Left lung (tissue), 10 donors: ENCODE measurements around the gene ITGA3. TPM values are rescaled to one million over a fixed set of nuclear protein-coding genes. Genes with fewer than 3 reads are reported as not detected.

Experiments
- ATAC-seq: fragments of 200-7000 bp; cut with Tn5 transposase; one replicate; pipeline ENCODE4 v1.9.1; 2020; ENCODE audit warnings: moderate library complexity
- DNase-seq, 4 donors: peaks; one replicate each; pipeline ENCODE4 v3.0.0-alpha.2; 2013 to 2020
- H3K27ac ChIP-seq, 2 donors: fragments of 200-600 bp; sonication (generic) in 1 of 2; one replicate each; pipeline versions ENCODE4 v1.5.0 to v1.8.0; 2020 to 2021
- H3K27me3 ChIP-seq, 2 donors: fragments of 200-600 bp; sonication (generic) in 1 of 2; one replicate each; pipeline versions ENCODE4 v1.5.0 to v1.8.0; 2020 to 2021
- H3K36me3 ChIP-seq, 2 donors: fragments of 200-600 bp; sonication (generic) in 1 of 2; one replicate each; pipeline versions ENCODE4 v1.5.0 to v1.8.0; 2020 to 2021
- H3K4me1 ChIP-seq, 2 donors: fragments of 200-600 bp; one replicate each; pipeline ENCODE4 v1.8.0; 2021
- H3K4me3 ChIP-seq, 2 donors: fragments of 200-600 bp; sonication (generic) in 1 of 2; one replicate each; pipeline versions ENCODE4 v1.5.0 to v1.8.0; 2020 to 2021; ENCODE audit warnings: mild to moderate bottlenecking in 1 of 2
- H3K9me3 ChIP-seq, 2 donors: fragments of 200-600 bp; sonication (generic) in 1 of 2; one replicate each; pipeline versions ENCODE4 v1.5.0 to v1.8.0; 2020 to 2021
- intact Hi-C, 2 donors: fragments of 100-400 bp; cut with DNase I; formaldehyde crosslinking; loops; one replicate each; pipeline versions ENCODE4 v1.11.2 to v1.14.2; 2022
- polyA plus RNA-seq, 6 donors: library from polyadenylated mRNA; unstranded; fragments of 120-200 nt; gene quantifications; one replicate each; pipeline ENCODE4 v1.2.1, GENCODE V29; 2013; ENCODE audit not compliant: insufficient read length in 6 of 6
- total RNA-seq, 2 donors: library from RNA; stranded (reverse); fragmentation: NEBNext Ultra II Directional; extraction: Animal tissue kit (Norgen Biotek cat#: 25700); gene quantifications; one replicate each; pipeline ENCODE4 v1.2.1, GENCODE V29; 2021
- TF ChIP-seq, protein P1 (sequence below), 2 donors: fragments of 200-600 bp; sonication (generic) in 1 of 2; IDR thresholded peaks; one replicate each; pipeline versions ENCODE4 v1.5.0 to v1.8.0; 2021; ENCODE audit warnings: antibody characterized with exemption in 2 of 2
- donor health status: DM: no; HTN: yes; CAD: no.
- donor health status: DM: no; HTN: no; CAD: no.

The ITGA3 gene
- total and polyA plus RNA-seq, 8 donors: 43.0 to 311 (median 56.5) TPM

DNA sequence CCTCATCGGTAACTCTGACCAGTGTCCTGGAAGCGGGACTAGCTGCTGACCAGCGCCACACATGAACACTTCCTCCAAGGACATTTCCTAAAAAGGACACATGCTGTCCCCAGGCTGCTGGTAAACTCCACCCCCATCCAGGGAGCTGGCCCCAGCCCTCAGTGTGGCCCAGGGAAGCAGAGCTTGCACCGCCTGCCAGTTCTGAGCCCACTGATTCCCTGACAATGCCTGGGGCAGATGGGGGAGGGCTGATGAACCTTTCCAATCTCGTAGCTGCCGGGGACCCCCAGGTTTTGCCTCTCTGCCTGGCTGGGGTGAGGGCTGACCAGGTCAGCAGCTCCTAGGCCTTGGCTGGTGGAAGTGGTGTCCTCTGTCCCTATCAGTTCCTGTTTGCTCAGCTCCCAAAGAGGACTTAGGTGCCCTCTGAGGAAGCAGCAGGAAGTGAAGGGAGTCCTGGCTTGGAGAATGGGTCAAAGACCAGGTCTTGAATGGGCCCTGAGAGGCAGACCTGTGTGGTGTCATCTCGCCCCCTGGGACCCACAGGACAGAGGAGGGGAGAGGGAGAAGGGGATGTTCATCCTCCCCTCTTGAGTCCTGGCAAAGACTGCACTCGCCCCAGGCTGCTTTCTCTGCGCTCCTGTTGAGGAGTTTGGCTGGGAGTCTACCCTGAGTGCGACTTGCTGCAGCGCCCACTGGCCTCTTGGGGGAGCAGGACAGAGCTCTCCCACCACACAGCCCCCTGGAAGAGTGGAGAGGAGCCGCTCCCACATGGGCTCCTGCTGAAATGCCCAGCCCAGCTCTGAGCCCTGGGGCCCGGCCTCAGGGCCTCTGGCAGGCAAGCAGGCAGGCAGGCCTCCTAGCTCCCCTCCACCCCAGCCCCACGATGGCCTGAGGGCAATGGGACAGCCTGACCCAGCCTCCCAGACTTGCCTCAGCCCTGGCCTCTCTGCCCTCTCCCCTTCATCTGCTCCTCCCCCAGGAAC is 56.1 kb downstream of the ITGA3 start:
- H3K4me3 ChIP-seq: no peak overlapping the region
- peak overlapping the region; percentile 48 to 60 for H3K27ac ChIP-seq
- peaks cover 6 to 25% of the 10 kb centered on the region in 2 donors for H3K27me3 ChIP-seq
- DNase-seq (peak in 1 of 4 donors; percentile 64), ATAC-seq (peak; percentile 18)
- intact Hi-C loops: no loop called here
- H3K4me1 ChIP-seq: peaks cover 5 to 10% of the 10 kb centered on the region in 2 donors
- H3K36me3 ChIP-seq: peaks cover 0 to 26% of the 10 kb centered on the region in 2 donors
- H3K9me3 ChIP-seq: no peaks in the 10 kb centered on the region
- TF ChIP-seq, protein P1, sequence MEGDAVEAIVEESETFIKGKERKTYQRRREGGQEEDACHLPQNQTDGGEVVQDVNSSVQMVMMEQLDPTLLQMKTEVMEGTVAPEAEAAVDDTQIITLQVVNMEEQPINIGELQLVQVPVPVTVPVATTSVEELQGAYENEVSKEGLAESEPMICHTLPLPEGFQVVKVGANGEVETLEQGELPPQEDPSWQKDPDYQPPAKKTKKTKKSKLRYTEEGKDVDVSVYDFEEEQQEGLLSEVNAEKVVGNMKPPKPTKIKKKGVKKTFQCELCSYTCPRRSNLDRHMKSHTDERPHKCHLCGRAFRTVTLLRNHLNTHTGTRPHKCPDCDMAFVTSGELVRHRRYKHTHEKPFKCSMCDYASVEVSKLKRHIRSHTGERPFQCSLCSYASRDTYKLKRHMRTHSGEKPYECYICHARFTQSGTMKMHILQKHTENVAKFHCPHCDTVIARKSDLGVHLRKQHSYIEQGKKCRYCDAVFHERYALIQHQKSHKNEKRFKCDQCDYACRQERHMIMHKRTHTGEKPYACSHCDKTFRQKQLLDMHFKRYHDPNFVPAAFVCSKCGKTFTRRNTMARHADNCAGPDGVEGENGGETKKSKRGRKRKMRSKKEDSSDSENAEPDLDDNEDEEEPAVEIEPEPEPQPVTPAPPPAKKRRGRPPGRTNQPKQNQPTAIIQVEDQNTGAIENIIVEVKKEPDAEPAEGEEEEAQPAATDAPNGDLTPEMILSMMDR (IDR thresholded peaks at IDR 0.05): no peak

DNA sequence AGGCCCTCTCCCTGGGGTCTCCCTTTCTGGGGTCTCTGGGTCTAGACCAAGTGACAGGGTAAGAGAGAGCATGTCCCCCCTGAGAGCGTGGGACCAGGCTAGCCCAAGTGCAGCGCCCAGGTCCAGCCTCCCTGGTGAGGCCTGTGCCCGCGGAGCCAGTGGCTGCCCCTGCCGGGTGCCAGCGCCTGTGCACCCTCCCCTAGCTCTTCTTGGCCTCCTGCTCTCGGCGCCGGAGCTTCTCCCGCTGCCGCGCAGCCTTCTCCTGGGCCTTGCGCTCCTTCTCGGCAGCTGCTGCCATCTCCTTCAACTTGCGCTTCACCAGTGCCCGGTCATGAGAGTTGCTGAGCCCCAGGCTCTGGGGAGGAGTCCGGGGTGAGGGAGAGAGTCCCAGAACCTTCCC is 56.8 kb downstream of the ITGA3 start:
- Histone ChIP-seq H3K27me3 (peaks cover 9 to 33% of the 10 kb centered on the region in 2 donors), H3K9me3 (no peaks in the 10 kb centered on the region), H3K27ac (peak overlapping the region; percentile 48 to 60), H3K36me3 (peaks cover 0 to 26% of the 10 kb centered on the region in 2 donors), H3K4me1 (peaks cover 12 to 17% of the 10 kb centered on the region in 2 donors), H3K4me3 (no peak overlapping the region)
- TF ChIP-seq, protein P1 (IDR thresholded peaks at IDR 0.05): no peak
- intact Hi-C loops: no loop called here
- ATAC-seq: no peak
- peak in 1 of 4 donors; percentile 75 for DNase-seq

DNA sequence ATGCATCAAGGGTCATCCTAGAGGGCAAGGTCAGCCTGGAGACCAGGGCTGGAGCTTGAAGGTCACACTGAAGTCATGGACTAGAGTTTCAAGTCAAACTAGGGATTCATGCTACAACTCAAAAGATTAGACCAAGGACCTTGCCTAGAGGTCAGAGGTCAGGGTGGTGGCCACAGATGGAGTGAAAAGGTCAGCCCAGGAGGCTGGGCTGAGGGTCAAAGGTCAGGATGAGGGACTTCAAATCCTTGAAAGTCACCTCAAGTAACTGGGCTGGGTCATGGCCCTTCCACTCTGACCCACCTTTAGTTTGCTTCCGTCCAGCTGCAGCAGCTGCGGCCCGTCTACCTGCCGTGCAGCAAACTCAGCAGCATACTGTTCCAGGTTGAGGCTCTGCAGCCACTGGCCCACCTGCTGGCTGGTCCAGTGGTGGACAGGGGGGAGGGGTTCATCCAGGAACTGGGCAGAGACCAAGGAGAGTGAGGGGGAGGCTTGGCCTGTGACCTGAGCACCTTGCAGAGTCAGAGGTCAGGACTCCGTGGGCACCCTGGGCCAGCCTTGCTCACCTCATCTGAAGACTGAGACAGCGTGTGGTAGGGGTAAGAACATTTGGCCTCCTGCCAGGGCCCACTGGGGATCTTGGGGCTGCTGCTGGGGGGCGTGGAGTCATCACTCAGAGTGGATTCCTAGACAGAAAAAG is 57.9 kb downstream of the ITGA3 start:
- Histone ChIP-seq H3K9me3 (no peaks in the 10 kb centered on the region), H3K4me3 (no peak overlapping the region), H3K36me3 (peaks cover 0 to 19% of the 10 kb centered on the region in 2 donors), H3K4me1 (peaks cover 13 to 17% of the 10 kb centered on the region in 2 donors), H3K27ac (no peak overlapping the region), H3K27me3 (peaks cover 9 to 43% of the 10 kb centered on the region in 2 donors)
- TF ChIP-seq, protein P1 (IDR thresholded peaks at IDR 0.05): no peak
- intact Hi-C loops: no loop called here
- DNase-seq (no peak), ATAC-seq (no peak)

DNA sequence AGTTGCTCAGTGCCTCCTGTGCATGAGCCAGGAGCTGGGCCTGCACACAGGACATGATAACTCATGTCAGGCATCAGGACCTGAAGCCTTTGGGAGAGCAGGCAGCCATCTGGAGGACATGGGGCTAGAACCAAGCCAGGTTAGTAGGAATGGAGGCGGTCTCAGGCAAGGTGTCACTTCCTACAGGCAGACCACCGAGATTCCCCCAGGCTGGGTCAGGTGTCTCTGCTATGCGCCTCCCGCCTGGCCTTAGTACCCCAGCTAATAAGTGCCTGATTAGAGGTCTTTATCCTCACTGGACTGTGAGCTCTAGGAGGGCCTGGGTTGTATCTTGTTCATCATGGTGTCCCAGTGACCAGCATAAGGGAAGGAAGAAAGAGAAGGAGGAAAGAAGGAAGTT is 58.5 kb downstream of the ITGA3 start:
- Histone ChIP-seq H3K27me3 (peaks cover 9 to 50% of the 10 kb centered on the region in 2 donors), H3K4me1 (peaks cover 13 to 17% of the 10 kb centered on the region in 2 donors), H3K9me3 (no peaks in the 10 kb centered on the region), H3K27ac (no peak overlapping the region), H3K36me3 (peaks cover 0 to 13% of the 10 kb centered on the region in 2 donors), H3K4me3 (no peak overlapping the region)
- TF ChIP-seq, protein P1 (IDR thresholded peaks at IDR 0.05): no peak
- ATAC-seq: no peak
- intact Hi-C loops: no loop called here
- DNase-seq: no peak
